GM12801 (cell line): Measurements from ENCODE around the gene USP12.

Source experiments
- CTCF ChIP-seq: IDR thresholded peaks from one replicate; pipeline ENCODE4 v1.5.1; 2011; ENCODE audit warnings: control low read depth; ENCODE audit not compliant: insufficient read length; ENCODE audit errors: extremely low read depth

Gene USP12

GRCh38 chr13:27168906-27169657 lies 2.5 kb downstream of the USP12 start:
- TF ChIP-seq CTCF: no peak

- no peak for TF ChIP-seq CTCF
These were observed 3.5 kb downstream of the USP12 start for GRCh38 chr13:27168086-27168485.

GRCh38 chr13:27166313-27166712 lies 5.3 kb downstream of the USP12 start:
- TF ChIP-seq CTCF: no peak

- TF ChIP-seq CTCF: no peak
These were observed 9.6 kb downstream of the USP12 start for GRCh38 chr13:27161980-27162379.

- TF ChIP-seq CTCF: no peak
These were observed 10.2 kb downstream of the USP12 start for GRCh38 chr13:27161423-27161822.

- TF ChIP-seq CTCF: no peak
These were observed 10.8 kb downstream of the USP12 start for GRCh38 chr13:27160657-27161295.

GRCh38 chr13:27159806-27160563 lies 11.6 kb downstream of the USP12 start:
- no peak for TF ChIP-seq CTCF
